Gastroesophageal sphincter (tissue), 4 donors: ENCODE measurements around the gene TCERG1. TPM values are rescaled to one million over a fixed set of nuclear protein-coding genes. Genes with fewer than 3 reads are reported as not detected.

Source experiments
- ATAC-seq: fragments of 150-250 bp; one replicate; pipeline ENCODE4 v1.9.1; 2016; ENCODE audit warnings: mild to moderate bottlenecking, moderate library complexity
- H3K27ac ChIP-seq, 4 donors: fragments of 200-600 bp; sonication (generic) in 3 of 4; 1 replicate in 3 of 4; 2 replicates in 1 of 4; pipeline ENCODE4 v1.5.1; 2016 to 2019
- H3K27me3 ChIP-seq: fragments of 200-600 bp; sonication (generic); one replicate; pipeline ENCODE4 v1.5.1; 2019
- H3K36me3 ChIP-seq, 2 donors: fragments of 200-600 bp; sonication (generic); one replicate each; pipeline ENCODE4 v1.5.1; 2019; ENCODE audit warnings: control low read depth in 1 of 2
- H3K4me1 ChIP-seq, 3 donors: fragments of 200-600 bp; sonication (generic); 1 replicate in 2 of 3; 2 replicates in 1 of 3; pipeline ENCODE4 v1.5.1; 2016 to 2019; ENCODE audit warnings: control low read depth in 2 of 3
- H3K4me3 ChIP-seq, 2 donors: fragments of 200-600 bp; sonication (generic); one replicate each; pipeline ENCODE4 v1.5.1; 2019; ENCODE audit warnings: mild to moderate bottlenecking in 1 of 2, moderate library complexity in 1 of 2
- H3K9me3 ChIP-seq, 3 donors: fragments of 200-600 bp; sonication (generic); one replicate each; pipeline ENCODE4 v1.5.1; 2017 to 2019; ENCODE audit warnings: control low read depth in 2 of 3
- EP300 ChIP-seq: sonication (generic); formaldehyde crosslinking; IDR thresholded peaks from one replicate; pipeline ENCODE4 v1.6.1; 2017; ENCODE audit warnings: antibody characterized with exemption, mild to moderate bottlenecking
- POLR2A ChIP-seq, 2 donors: fragments of 450-650 bp; IDR thresholded peaks; one replicate each; pipeline ENCODE4 v1.6.1; 2017; ENCODE audit warnings: antibody characterized with exemption in 2 of 2, mild to moderate bottlenecking in 2 of 2, moderate library complexity in 1 of 2
- POLR2AphosphoS5 ChIP-seq: sonication (generic); formaldehyde crosslinking; IDR thresholded peaks from one replicate; pipeline ENCODE4 v1.6.1; 2017; ENCODE audit warnings: antibody characterized with exemption
- WGBS, 2 donors: methylation state at CpG; one replicate each; pipeline ENCODE4 v1.1.5; 2018; ENCODE audit warnings: low coverage in 1 of 2; 5-methylcytosine and 5-hydroxymethylcytosine counted together
- total RNA-seq, 4 donors: library from RNA; depleted of rRNA; stranded (reverse); fragments of >200 nt; gene quantifications; one replicate each; pipeline ENCODE4 v1.1.0, GENCODE V29; 2016
- TF ChIP-seq, protein P1 (sequence below), 4 experiments: fragments of 200-600 bp in 2 of 4; fragments of 450-650 bp in 2 of 4; sonication (generic) in 1 of 4; IDR thresholded peaks; one replicate each; pipeline ENCODE4 v1.5.1; 2017 to 2019; ENCODE audit warnings: antibody characterized with exemption in 4 of 4, mild to moderate bottlenecking in 2 of 4, moderate library complexity in 2 of 4

TCERG1 gene
- total RNA-seq, 4 donors from 2014 or later, result 19.8 to 66.9 (median 41.2) TPM

DNA sequence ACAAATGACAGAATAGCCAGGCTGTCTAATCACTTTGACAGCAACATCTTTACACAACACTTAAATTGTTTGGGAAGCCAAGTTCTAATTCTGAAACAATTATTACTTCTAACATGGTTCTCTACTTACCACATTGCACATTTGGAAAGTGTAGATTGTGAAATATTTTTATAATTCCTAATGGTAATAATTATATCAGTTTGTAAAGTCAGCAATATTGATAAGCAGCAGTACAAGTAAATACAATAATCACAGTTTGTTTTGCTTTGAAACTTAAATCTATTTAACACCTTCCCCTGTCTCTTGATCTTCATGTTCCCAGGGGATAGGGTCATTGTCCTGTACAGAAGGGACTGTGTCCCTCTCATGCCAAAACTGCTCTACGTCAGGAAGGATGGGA is 67.4 kb downstream of the TCERG1 start:
- H3K36me3 ChIP-seq, result peaks cover 4 to 31% of the 10 kb centered on the region in 2 donors
- H3K4me1 ChIP-seq, result no peaks in the 10 kb centered on the region
- no peaks in the 10 kb centered on the region for H3K27me3 ChIP-seq
- no peak for TF ChIP-seq POLR2AphosphoS5
- no peak for TF ChIP-seq POLR2A (IDR thresholded peaks at IDR 0.05)
- TF ChIP-seq EP300, result no peak
- TF ChIP-seq, protein P1, sequence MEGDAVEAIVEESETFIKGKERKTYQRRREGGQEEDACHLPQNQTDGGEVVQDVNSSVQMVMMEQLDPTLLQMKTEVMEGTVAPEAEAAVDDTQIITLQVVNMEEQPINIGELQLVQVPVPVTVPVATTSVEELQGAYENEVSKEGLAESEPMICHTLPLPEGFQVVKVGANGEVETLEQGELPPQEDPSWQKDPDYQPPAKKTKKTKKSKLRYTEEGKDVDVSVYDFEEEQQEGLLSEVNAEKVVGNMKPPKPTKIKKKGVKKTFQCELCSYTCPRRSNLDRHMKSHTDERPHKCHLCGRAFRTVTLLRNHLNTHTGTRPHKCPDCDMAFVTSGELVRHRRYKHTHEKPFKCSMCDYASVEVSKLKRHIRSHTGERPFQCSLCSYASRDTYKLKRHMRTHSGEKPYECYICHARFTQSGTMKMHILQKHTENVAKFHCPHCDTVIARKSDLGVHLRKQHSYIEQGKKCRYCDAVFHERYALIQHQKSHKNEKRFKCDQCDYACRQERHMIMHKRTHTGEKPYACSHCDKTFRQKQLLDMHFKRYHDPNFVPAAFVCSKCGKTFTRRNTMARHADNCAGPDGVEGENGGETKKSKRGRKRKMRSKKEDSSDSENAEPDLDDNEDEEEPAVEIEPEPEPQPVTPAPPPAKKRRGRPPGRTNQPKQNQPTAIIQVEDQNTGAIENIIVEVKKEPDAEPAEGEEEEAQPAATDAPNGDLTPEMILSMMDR (IDR thresholded peaks at IDR 0.05), result no peak
- H3K4me3 ChIP-seq, result no peak overlapping the region
- WGBS, 2 donors, result 50 to 78% methylated on average over 1 of the region's 1 CpG
- no peaks in the 10 kb centered on the region for H3K9me3 ChIP-seq
- no peak for ATAC-seq
- no peak overlapping the region for H3K27ac ChIP-seq

DNA sequence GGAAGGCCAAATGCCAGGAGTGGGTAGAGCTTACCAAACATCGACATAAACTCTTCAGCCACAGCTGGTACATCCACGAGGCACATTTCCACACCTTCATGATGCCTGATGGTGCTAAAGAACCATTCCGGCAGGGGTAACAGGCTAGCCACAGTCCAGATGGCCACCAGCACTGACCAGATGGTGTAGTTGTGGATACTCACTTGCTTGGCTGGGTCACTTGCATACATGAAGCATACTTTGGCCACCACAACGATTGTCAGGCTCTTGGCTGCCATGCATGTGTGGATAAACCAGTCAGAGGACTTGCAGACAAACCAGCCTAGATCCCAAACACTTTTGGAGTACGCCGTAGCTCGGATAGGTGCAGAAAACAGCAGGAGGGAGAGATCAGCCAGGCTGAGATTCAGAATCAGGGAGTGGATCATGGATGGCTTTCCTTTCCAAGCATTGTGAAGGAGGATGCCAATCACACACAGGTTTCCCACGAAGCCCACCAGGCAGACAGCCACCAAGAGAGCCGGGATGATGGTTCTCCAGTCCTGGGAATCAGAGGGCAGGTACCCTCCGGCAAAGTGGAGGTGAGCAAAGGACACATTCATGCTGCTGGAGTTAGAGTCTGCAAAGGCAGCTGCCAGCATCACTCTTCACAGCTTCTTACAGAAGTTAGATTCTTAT is 68.5 kb downstream of the TCERG1 start:
- no peak for TF ChIP-seq POLR2AphosphoS5
- TF ChIP-seq EP300, result no peak
- TF ChIP-seq, protein P1 (IDR thresholded peaks at IDR 0.05), result no peak
- no peak for TF ChIP-seq POLR2A (IDR thresholded peaks at IDR 0.05)
- ATAC-seq, result no peak
- Histone ChIP-seq H3K9me3 (no peaks in the 10 kb centered on the region), H3K27me3 (no peaks in the 10 kb centered on the region), H3K27ac (no peak overlapping the region), H3K36me3 (peaks cover 0 to 20% of the 10 kb centered on the region in 2 donors), H3K4me1 (no peaks in the 10 kb centered on the region), H3K4me3 (no peak overlapping the region)
- WGBS, 2 donors, result 77 to 94% methylated on average over 5 to 7 of the region's 10 CpGs

DNA sequence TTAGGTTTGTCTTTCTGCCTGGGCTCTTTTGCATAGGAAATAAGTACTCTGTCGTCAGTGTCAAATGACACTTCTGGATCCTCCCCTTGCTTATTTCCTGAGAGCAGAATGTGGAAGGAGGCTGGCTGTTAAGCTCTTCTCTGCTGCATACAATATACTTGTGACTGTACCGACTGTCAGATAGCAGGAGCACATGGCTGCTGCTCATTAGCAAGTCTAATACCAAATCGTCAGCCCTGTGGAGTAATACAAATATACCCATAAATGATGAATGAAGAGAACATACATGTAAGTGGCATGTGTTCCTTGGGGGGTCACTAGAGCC is 69.0 kb downstream of the TCERG1 start, which contains the start of gene GPR151:
TSS of gene GPR151 (minus strand) at position 40 of the 325 bp plus-strand sequence. CDS start 77 bp downstream, outside the sequence.
- Histone ChIP-seq H3K4me1 (no peaks in the 10 kb centered on the region), H3K36me3 (peaks cover 0 to 15% of the 10 kb centered on the region in 2 donors), H3K9me3 (no peaks in the 10 kb centered on the region), H3K4me3 (no peak within 1 kb of the TSS), H3K27me3 (no peaks in the 10 kb centered on the region), H3K27ac (no peak within 1 kb of the TSS)
- 31 to 36% methylated on average over 3 of the region's 3 CpGs for WGBS, 2 donors
- no peak for ATAC-seq
- TF ChIP-seq EP300 (no peak), POLR2AphosphoS5 (no peak), POLR2A (IDR thresholded peaks at IDR 0.05) (no peak)
- TF ChIP-seq, protein P1 (IDR thresholded peaks at IDR 0.05), result no peak

DNA sequence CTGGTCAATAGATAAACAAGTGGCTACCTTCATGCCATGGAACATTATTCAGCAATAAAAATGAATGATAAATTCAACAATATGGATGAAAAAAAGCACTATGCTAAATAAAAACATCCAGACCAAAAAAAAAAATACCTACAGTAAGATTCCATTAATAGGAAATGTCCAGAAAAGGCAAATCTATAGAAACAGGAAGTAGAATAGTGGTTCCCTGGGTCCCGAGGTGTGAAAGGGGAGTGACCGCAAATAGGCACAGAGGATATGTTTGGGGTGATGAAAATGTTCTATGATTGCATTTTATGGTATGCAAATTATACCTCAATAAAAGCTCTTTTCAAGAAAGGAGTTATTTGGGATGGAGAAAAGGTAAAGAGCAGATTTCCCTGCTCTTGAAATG is 72.4 kb downstream of the TCERG1 start:
- H3K4me1 ChIP-seq, result no peaks in the 10 kb centered on the region
- no peaks in the 10 kb centered on the region for H3K9me3 ChIP-seq
- TF ChIP-seq, protein P1 (IDR thresholded peaks at IDR 0.05), result no peak
- no peak for TF ChIP-seq EP300
- no peak for TF ChIP-seq POLR2AphosphoS5
- TF ChIP-seq POLR2A (IDR thresholded peaks at IDR 0.05), result no peak
- no peak overlapping the region for H3K27ac ChIP-seq
- no peaks in the 10 kb centered on the region for H3K27me3 ChIP-seq
- no peak for ATAC-seq
- WGBS, 2 donors, result 56 to 81% methylated on average over 2 of the region's 2 CpGs
- H3K36me3 ChIP-seq, result no peaks in the 10 kb centered on the region
- no peak overlapping the region for H3K4me3 ChIP-seq

DNA sequence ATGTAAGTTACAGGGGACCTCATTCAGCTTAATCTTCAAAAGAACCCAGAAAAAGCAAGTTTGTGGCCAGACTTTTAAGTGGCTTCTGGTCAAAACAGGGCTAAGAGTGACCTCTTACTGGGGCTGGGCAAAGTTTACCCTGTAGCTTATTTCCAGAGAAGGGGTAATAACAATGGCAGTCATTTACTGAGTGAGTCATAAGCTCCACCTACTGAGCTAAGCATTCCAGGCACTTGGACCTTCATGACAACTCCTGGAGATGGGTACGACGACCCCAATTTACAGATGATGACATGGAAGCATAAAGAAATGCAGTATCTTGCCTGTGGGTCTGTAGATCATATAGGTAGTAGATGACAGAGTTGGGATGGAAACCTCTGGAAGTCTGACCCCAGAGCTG is 73.6 kb downstream of the TCERG1 start:
- TF ChIP-seq POLR2A (IDR thresholded peaks at IDR 0.05), result no peak
- TF ChIP-seq, protein P1 (IDR thresholded peaks at IDR 0.05), result no peak
- TF ChIP-seq POLR2AphosphoS5, result no peak
- TF ChIP-seq EP300, result no peak
- Histone ChIP-seq H3K9me3 (no peaks in the 10 kb centered on the region), H3K27ac (no peak overlapping the region), H3K27me3 (no peaks in the 10 kb centered on the region), H3K4me3 (no peak overlapping the region), H3K36me3 (no peaks in the 10 kb centered on the region), H3K4me1 (no peaks in the 10 kb centered on the region)
- ATAC-seq, result no peak
- 63 to 90% methylated on average over 2 of the region's 2 CpGs for WGBS, 2 donors
